Omental fat pad (tissue), 4 donors: ENCODE data around the gene LRRC25. TPM values are rescaled to one million over a fixed set of nuclear protein-coding genes. Genes with fewer than 3 reads are reported as not detected.

Experiments
- ATAC-seq: fragments of 150-250 bp; one replicate; pipeline ENCODE4 v1.9.1; 2016; ENCODE audit warnings: mild to moderate bottlenecking, moderate library complexity; ENCODE audit not compliant: low FRiP score
- DNase-seq: peaks from one replicate; pipeline ENCODE4 v3.0.0-alpha.2; 2019; ENCODE audit warnings: low spot score
- total RNA-seq, 4 donors: library from RNA; depleted of rRNA; stranded (reverse); fragments of >200 nt; gene quantifications; one replicate each; pipeline ENCODE4 v1.1.0, GENCODE V29; 2016
- TF ChIP-seq, protein P1 (sequence below), 3 donors: fragments of 450-650 bp; IDR thresholded peaks; one replicate each; pipeline ENCODE4 v1.5.1; 2016 to 2017; ENCODE audit warnings: antibody characterized with exemption in 3 of 3, mild to moderate bottlenecking in 3 of 3, moderate library complexity in 2 of 3

Gene LRRC25
- total RNA-seq = 10 to 100 TPM; 11.8 to 37.2 (median 28.8) TPM

GRCh38 chr19:18397242-18398202 lies at the start of gene LRRC25:
Gene LRRC25, minus strand, starts transcription at chr19:18397622. Its CDS starts 659 bp downstream, at chr19:18396963.
- DNase-seq (no peak), ATAC-seq (peak; percentile 31)
- TF ChIP-seq, protein P1, sequence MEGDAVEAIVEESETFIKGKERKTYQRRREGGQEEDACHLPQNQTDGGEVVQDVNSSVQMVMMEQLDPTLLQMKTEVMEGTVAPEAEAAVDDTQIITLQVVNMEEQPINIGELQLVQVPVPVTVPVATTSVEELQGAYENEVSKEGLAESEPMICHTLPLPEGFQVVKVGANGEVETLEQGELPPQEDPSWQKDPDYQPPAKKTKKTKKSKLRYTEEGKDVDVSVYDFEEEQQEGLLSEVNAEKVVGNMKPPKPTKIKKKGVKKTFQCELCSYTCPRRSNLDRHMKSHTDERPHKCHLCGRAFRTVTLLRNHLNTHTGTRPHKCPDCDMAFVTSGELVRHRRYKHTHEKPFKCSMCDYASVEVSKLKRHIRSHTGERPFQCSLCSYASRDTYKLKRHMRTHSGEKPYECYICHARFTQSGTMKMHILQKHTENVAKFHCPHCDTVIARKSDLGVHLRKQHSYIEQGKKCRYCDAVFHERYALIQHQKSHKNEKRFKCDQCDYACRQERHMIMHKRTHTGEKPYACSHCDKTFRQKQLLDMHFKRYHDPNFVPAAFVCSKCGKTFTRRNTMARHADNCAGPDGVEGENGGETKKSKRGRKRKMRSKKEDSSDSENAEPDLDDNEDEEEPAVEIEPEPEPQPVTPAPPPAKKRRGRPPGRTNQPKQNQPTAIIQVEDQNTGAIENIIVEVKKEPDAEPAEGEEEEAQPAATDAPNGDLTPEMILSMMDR (IDR thresholded peaks at IDR 0.05) = no peak

DNA sequence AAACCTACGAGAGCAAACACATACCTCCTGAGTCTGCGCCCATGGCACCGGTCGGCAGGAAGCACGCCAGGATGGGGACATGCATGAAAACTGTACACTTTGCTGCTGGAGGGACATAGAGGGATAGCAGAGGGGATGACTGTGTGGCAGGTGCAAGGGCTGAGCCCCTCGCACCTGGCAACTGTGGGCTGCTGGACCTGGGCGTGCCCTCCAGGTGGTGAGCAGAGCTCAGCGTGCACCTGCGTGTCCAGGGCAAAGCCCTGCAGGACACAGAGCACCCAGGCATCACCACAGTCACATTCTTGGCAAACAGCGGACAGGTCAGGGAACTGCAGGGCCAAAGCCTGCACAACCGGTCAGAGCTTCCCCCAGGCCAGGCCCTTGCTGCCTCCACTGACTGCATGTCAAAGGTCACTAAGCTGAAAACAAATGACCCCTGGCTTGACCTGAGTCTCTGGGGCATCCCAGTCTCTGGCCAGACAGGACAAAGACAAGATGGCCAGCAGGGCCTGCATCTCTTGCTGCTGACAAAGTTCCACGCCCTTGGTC lies 49.5 kb upstream of the LRRC25 start:
- ATAC-seq = no peak
- DNase-seq = no peak
- TF ChIP-seq, protein P1 (IDR thresholded peaks at IDR 0.05) = no peak

DNA sequence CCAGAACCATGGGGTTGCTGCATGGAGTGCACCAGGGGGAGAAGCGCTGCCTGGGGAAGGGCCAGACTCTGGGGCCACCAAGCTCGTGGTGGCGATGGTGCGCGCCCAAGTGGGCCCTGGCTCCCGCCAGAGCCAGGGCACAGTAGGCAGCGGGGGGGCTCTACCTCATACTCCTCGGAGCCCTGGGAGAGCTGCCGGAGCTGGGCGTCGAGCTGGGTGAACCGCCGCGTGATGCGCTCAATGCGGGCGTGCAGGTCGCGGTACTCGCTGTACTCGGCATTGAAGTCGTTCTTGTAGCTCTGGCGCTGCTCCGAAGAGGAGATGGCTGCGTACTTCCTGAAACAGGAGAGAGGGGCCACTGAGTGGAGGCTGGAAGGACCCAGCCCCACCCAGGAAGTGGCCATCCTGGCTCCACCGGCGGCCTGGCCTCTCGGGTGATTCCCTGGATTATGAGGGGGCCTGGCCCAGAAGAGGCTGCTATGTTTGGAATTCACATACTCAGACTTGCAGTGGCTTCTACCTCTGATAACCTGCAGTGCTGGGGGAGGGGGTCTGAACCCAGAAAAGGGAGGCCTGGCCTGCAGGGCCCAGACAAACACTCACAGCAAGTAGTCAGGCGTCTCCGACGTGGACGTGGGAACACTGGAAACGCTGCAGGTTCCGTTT lies 48.9 kb upstream of the LRRC25 start:
- no peak for ATAC-seq
- TF ChIP-seq, protein P1 (IDR thresholded peaks at IDR 0.05) = no peak

DNA sequence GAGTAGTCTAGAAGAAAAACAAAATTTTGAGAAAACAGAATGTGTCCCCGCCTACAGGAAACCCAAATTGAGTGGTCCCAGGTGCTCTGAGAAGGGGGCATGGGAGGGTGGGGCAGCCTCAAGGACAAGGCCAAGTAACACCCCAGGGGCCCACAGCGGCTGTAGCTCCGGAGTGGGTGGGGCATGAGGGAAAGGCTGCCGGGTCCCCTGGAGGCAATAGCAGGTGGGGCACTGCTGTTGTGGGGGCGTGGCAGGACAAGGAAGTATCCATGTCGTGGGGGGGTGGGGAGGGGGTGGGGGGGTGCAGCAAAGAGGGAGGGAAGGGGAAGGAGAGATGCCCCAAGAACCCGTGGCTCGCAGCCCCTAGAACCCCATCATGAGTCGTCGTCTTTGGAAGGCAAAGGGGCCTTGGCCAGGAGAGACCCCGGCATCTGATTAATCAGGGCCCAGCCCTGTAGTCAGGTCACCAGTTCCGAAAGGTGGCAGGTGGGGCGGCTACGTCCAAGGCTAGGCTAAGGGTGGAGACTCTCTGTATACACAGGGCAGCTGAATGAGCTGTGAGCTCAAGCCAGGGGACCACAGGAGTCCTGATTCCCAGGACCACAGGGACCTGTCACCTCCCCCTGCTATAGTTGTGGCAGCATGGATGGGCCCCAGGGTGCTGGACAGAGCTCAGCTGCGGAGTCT lies 48.0 kb upstream of the LRRC25 start:
- TF ChIP-seq, protein P1 (IDR thresholded peaks at IDR 0.05) = no peak
- ATAC-seq (no peak), DNase-seq (no peak)

More for the DNA sequence above, 48.9 kb upstream of the LRRC25 start:
- no peak for DNase-seq

DNA sequence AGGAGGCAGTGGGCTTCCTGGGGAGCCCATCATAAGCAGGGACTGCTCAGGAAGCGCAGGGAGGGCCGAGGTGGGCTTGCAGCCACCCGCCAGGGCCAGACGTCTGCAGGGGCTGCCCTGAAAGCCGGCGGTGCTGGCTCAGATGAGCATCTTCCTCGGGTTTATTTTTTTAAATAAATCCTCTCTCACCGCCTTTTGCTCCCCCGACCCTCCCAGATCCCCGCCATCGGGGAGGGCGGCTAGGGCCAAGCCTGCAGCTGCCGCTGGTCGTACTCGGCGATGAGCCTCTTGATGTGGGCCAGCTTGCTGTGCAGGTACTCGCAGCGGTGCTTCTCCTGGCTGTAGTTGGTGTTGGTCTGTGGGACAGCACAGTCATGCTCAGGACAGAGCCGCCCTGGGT lies 47.1 kb upstream of the LRRC25 start:
- ATAC-seq = no peak
- no peak for DNase-seq
- TF ChIP-seq, protein P1 (IDR thresholded peaks at IDR 0.05) = no peak

GRCh38 chr19:18443831-18444230 lies 46.4 kb upstream of the LRRC25 start:
- TF ChIP-seq, protein P1 (IDR thresholded peaks at IDR 0.05) = no peak
- DNase-seq = no peak
- no peak for ATAC-seq
